ENCODE data around the gene LIN52.

DNA sequence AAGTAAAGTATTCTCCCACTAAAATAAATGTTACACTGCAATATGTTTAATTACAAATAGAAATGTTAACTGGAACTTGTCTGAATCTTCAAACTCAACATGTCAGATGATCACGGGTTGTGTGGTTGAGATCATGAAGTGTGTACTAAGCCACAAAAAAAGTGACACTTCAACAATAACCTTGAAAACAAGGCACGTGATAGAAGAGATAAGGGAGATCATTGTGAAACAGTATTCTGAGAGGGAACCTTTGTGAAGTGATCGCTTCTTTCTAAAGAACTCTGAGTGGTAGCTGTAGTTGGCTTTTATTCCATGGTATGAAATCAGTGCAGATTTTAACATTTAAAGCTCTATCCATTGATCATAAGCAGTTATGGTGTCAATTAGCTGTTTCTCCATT, 60.0 kb downstream of the LIN52 start:
- TF ChIP-seq ZFX (CRISPR knock-in tag; IDR thresholded peaks at IDR 0.05) (no peak), ZNF3 (CRISPR knock-in tag; IDR thresholded peaks at IDR 0.05) (no peak), XRCC5 (IDR thresholded peaks at IDR 0.05; ENCODE audit: low read depth, low read length) (no peak), ZNF551 (CRISPR knock-in tag; IDR thresholded peaks at IDR 0.05) (no peak), SREBF2 (CRISPR knock-in tag; IDR thresholded peaks at IDR 0.05) (no peak), ZBED1 (IDR thresholded peaks at IDR 0.05) (no peak), GATA2 (CRISPR knock-in tag; IDR thresholded peaks at IDR 0.05) (no peak), CBX5 (IDR thresholded peaks at IDR 0.05; ENCODE audit: borderline replicate concordance, low read depth) (no peak), SAP30 (IDR thresholded peaks at IDR 0.05; ENCODE audit: borderline replicate concordance, insufficient read depth, low read depth, low read length, poor library complexity, severe bottlenecking) (no peak), POLR2A (conservative IDR thresholded peaks at IDR 0.05) (no peak)
- TF ChIP-seq, protein P1, sequence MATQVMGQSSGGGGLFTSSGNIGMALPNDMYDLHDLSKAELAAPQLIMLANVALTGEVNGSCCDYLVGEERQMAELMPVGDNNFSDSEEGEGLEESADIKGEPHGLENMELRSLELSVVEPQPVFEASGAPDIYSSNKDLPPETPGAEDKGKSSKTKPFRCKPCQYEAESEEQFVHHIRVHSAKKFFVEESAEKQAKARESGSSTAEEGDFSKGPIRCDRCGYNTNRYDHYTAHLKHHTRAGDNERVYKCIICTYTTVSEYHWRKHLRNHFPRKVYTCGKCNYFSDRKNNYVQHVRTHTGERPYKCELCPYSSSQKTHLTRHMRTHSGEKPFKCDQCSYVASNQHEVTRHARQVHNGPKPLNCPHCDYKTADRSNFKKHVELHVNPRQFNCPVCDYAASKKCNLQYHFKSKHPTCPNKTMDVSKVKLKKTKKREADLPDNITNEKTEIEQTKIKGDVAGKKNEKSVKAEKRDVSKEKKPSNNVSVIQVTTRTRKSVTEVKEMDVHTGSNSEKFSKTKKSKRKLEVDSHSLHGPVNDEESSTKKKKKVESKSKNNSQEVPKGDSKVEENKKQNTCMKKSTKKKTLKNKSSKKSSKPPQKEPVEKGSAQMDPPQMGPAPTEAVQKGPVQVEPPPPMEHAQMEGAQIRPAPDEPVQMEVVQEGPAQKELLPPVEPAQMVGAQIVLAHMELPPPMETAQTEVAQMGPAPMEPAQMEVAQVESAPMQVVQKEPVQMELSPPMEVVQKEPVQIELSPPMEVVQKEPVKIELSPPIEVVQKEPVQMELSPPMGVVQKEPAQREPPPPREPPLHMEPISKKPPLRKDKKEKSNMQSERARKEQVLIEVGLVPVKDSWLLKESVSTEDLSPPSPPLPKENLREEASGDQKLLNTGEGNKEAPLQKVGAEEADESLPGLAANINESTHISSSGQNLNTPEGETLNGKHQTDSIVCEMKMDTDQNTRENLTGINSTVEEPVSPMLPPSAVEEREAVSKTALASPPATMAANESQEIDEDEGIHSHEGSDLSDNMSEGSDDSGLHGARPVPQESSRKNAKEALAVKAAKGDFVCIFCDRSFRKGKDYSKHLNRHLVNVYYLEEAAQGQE (IDR thresholded peaks at IDR 0.05; ENCODE audit: borderline replicate concordance), result no peak; the same call in 1 of the 2 replicates
- TF ChIP-seq, protein P1 (CRISPR knock-in tag; IDR thresholded peaks at IDR 0.05; ENCODE audit: low read depth), result no peak
- TF ChIP-seq, protein P2, sequence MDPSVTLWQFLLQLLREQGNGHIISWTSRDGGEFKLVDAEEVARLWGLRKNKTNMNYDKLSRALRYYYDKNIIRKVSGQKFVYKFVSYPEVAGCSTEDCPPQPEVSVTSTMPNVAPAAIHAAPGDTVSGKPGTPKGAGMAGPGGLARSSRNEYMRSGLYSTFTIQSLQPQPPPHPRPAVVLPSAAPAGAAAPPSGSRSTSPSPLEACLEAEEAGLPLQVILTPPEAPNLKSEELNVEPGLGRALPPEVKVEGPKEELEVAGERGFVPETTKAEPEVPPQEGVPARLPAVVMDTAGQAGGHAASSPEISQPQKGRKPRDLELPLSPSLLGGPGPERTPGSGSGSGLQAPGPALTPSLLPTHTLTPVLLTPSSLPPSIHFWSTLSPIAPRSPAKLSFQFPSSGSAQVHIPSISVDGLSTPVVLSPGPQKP (CRISPR knock-in tag; IDR thresholded peaks at IDR 0.05), result no peak
- TF ChIP-seq, protein P3, sequence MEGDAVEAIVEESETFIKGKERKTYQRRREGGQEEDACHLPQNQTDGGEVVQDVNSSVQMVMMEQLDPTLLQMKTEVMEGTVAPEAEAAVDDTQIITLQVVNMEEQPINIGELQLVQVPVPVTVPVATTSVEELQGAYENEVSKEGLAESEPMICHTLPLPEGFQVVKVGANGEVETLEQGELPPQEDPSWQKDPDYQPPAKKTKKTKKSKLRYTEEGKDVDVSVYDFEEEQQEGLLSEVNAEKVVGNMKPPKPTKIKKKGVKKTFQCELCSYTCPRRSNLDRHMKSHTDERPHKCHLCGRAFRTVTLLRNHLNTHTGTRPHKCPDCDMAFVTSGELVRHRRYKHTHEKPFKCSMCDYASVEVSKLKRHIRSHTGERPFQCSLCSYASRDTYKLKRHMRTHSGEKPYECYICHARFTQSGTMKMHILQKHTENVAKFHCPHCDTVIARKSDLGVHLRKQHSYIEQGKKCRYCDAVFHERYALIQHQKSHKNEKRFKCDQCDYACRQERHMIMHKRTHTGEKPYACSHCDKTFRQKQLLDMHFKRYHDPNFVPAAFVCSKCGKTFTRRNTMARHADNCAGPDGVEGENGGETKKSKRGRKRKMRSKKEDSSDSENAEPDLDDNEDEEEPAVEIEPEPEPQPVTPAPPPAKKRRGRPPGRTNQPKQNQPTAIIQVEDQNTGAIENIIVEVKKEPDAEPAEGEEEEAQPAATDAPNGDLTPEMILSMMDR (IDR thresholded peaks at IDR 0.05 in 2 of 3, conservative IDR thresholded peaks at IDR 0.05 in 1 of 3; ENCODE audit: insufficient read depth in 2 of 3, low read depth in 1 of 3, low read length in 3 of 3), result no peak
